BJ (cell line): ENCODE measurements around the gene PTPRG. TPM values are rescaled to one million over a fixed set of nuclear protein-coding genes. Genes with fewer than 3 reads are reported as not detected.

ENCODE experiments used
- CTCF ChIA-PET: fragments of 350-600 bp; formaldehyde crosslinking; extraction: SDS; loops from one replicate; lab custom pipeline; 2021; ENCODE audit warnings: antibody characterized with exemption, inconsistent platforms; lab: Yijun Ruan, JAX
- POLR2A ChIA-PET: fragments of 300-600 bp; sonication (Branson Sonifier 250); formaldehyde crosslinking; extraction: SDS; loops from one replicate; lab custom pipeline; 2021; ENCODE audit warnings: antibody characterized with exemption; lab: Charles Lee
- DNase-seq: peaks from one replicate; pipeline ENCODE4 v3.0.0-alpha.2; 2011; ENCODE audit warnings: low read depth
- H3K27me3 ChIP-seq: 2 replicates; pipeline ENCODE4 v1.6.0; 2011; ENCODE audit warnings: low read length; ENCODE audit not compliant: control insufficient read depth, insufficient read depth
- H3K36me3 ChIP-seq: 2 replicates; pipeline ENCODE4 v1.5.1; 2011; ENCODE audit warnings: low read length; ENCODE audit not compliant: control insufficient read depth, insufficient read depth
- H3K4me3 ChIP-seq: 2 replicates; pipeline ENCODE4 v1.5.1; 2011; ENCODE audit warnings: low read depth, mild to moderate bottlenecking, control low read depth, low read length
- polyA plus RNA-seq: library from polyadenylated mRNA; depleted of rRNA; stranded (reverse); fragments of >200 nt; gene quantifications from 2 replicates; pipeline ENCODE4 v1.2.3, GENCODE V29; 2011
- TF ChIP-seq, protein P1 (sequence below): IDR thresholded peaks from 2 replicates; pipeline ENCODE4 v1.5.1; 2011; ENCODE audit warnings: low read depth, mild to moderate bottlenecking, control low read depth, inconsistent platforms, low read length, moderate library complexity; ENCODE audit not compliant: insufficient read depth

The PTPRG gene
- polyA plus RNA-seq, 1 experiment: 20.8 TPM

DNA sequence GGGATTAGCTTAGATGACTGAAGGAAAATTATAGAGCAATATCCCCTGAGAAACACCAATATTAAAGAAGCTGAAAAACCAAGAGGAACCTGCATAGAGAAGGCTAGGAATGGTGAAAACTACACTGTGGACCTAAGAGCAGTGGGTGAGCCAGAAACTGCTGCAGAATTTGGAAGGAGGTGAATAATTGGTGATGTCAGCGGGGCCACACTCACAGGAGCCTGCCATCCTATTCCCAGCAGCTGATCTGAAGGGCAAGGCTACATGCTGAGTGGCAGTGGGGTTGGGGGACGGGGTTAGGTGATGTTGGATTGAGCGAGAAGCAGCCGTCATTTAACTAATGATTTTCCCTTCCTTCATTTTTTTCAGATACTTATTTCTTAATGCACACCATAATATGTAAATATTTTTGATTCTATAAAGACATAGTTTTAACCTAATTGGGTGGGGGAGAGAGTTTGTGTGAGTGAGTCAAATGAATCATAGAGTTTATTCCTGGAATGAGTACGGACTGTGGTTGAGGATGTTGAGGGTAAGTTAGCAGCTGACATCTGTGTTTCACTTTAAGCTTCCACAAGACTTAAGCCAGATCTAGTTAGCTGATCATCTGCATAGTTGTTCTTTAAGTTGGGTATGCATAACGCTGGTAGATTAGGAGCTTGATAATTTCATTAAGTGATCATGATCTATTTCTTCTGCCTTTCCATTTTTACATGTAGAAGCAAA, 222.8 kb downstream of the PTPRG start:
- TF ChIP-seq, protein P1, sequence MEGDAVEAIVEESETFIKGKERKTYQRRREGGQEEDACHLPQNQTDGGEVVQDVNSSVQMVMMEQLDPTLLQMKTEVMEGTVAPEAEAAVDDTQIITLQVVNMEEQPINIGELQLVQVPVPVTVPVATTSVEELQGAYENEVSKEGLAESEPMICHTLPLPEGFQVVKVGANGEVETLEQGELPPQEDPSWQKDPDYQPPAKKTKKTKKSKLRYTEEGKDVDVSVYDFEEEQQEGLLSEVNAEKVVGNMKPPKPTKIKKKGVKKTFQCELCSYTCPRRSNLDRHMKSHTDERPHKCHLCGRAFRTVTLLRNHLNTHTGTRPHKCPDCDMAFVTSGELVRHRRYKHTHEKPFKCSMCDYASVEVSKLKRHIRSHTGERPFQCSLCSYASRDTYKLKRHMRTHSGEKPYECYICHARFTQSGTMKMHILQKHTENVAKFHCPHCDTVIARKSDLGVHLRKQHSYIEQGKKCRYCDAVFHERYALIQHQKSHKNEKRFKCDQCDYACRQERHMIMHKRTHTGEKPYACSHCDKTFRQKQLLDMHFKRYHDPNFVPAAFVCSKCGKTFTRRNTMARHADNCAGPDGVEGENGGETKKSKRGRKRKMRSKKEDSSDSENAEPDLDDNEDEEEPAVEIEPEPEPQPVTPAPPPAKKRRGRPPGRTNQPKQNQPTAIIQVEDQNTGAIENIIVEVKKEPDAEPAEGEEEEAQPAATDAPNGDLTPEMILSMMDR: no peak
- no peaks in the 10 kb centered on the region for H3K36me3 ChIP-seq
- H3K27me3 ChIP-seq: no peaks in the 10 kb centered on the region
- DNase-seq: peak; percentile 31
- H3K4me3 ChIP-seq: no peak overlapping the region
- ChIA-PET CTCF (interaction anchor here (0.6 to 1.3 kb wide), 2 partner anchors 17 to 24 kb away, joined by 3 to 4 read pairs; no protein-coding TSS in a partner anchor), POLR2A (no interaction called here)

DNA sequence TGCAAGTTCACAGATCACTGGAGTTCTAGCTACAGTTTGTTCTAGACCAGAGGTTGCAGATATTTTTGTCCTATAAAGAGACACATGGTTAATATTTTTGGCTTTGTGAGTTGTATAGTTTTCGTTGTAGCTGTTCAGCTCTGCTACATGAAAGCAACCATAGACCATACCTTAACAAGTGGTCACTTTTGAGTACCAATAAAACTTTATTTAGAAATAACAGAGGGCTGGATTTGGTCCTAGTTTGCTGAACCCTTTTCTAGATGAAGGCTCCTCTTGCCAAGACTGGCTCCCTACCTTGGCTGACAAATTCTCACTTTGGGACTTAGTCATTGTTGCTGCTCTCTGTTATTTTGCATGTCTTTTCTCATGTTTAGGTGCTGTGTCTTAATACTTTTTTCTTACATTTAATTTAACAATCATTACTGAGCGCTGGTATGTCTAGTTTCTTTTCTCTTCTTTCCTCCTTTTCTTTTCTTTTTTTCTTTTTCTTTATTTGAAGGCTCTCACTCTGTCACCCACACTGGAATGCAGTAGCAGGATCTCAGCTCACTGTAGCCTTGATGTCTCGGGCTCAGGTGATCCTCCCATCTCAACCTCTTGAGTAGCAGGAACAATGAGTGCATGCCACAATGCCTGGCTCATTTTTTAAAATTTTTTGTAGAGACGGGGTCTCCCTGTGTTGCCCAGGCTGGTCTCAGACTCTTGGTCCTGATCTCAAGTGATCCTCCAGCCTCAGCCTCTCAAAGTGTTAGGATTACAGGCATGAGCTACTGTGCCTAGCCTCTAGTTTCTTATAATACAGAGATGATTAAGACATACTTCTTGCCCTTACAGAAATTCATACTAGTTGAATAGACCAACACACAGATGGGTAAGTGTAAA, 227.5 kb downstream of the PTPRG start:
- no peaks in the 10 kb centered on the region for H3K36me3 ChIP-seq
- TF ChIP-seq, protein P1: no peak
- H3K27me3 ChIP-seq: no peaks in the 10 kb centered on the region
- POLR2A ChIA-PET: no interaction called here
- no peak overlapping the region for H3K4me3 ChIP-seq
- CTCF ChIA-PET: no interaction called here
- DNase-seq: no peak

DNA sequence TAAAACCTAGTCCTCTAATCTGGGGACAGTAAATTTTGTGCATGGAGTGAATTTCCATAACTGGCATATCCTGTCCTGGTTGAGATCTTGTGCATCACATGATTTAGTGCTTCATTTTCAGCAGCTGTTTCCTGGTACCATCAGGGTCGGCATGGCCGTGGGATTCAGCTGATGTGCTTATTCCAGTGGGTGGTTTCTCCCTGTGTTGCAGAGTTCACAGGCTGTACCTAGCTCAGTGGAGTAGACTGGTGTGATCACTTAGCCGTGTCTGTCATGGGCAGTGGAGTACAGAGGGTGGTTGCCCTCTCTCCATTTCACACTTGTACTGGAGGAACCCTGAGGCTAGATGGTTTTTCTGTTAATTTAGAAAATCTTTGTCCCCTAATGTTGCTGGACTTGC, 228.5 kb downstream of the PTPRG start:
- H3K4me3 ChIP-seq: no peak overlapping the region
- no peaks in the 10 kb centered on the region for H3K27me3 ChIP-seq
- CTCF ChIA-PET: interaction anchor here (0.6 kb wide), 1 partner anchor 266 kb away, joined by 3 read pairs; no protein-coding TSS in a partner anchor
- no peak for DNase-seq
- H3K36me3 ChIP-seq: no peaks in the 10 kb centered on the region
- TF ChIP-seq, protein P1: no peak
- POLR2A ChIA-PET: no interaction called here

DNA sequence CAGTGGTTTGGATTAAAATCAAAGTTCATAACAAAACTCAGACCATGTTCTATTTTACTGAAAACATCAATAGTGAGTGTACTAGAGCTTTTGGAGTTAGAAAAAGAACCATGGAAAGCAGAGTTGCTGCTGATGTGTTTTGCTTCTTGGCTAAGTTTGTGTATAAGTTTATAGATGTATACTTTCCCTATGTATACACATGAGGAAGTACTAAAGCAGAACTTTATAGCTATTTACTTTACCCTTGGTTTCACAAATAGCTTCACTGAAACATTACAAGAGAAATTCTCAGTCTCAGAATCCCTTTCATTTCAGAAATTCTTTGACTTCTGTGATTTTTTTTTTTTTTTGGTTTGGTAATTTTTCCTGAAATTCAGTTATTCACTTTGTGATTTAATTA, 229.0 kb downstream of the PTPRG start:
- no peaks in the 10 kb centered on the region for H3K27me3 ChIP-seq
- TF ChIP-seq, protein P1: no peak
- no peak overlapping the region for H3K4me3 ChIP-seq
- ChIA-PET POLR2A (no interaction called here), CTCF (interaction anchor here (0.5 to 0.6 kb wide), 2 partner anchors 11 to 266 kb away, joined by 3 read pairs; no protein-coding TSS in a partner anchor)
- H3K36me3 ChIP-seq: no peaks in the 10 kb centered on the region
- no peak for DNase-seq

DNA sequence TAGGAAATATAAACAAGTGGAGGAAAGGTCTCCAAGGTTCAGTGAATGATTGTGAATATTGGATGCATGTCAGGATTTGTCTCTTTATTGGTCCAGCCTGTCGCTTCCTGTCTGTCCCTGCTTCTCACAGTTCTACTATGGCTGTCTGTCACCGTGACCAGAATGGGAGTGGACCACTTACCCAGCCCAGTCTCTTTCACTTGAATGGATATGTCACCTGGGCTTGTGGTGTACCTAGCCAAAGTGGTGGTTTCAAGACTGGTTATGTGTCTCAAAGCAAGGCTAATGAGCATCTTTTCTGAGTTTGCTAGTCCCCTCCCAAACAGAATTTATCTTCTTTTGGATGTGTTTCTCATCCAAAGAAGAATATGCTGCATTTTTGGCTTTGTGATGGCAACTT, 231.7 kb downstream of the PTPRG start:
- CTCF ChIA-PET: no interaction called here
- DNase-seq: no peak
- Histone ChIP-seq H3K4me3 (no peak overlapping the region), H3K27me3 (no peaks in the 10 kb centered on the region), H3K36me3 (no peaks in the 10 kb centered on the region)
- POLR2A ChIA-PET: no interaction called here
- TF ChIP-seq, protein P1: no peak
